HepG2 (cell line): ENCODE measurements around the gene PLXND1. TPM values are rescaled to one million over a fixed set of nuclear protein-coding genes. Genes with fewer than 3 reads are reported as not detected.

Experiments
- ARNTL ChIP-seq: sonication (generic); formaldehyde crosslinking; IDR thresholded peaks from 2 replicates; pipeline ENCODE4 v1.4.0; 2020; ENCODE audit warnings: mild to moderate bottlenecking, missing genetic modification reagents
- CC2D1A ChIP-seq: sonication (generic); formaldehyde crosslinking; IDR thresholded peaks from 2 replicates; pipeline ENCODE4 v1.8.1; 2023; ENCODE audit warnings: mild to moderate bottlenecking, missing genetic modification reagents
- FLYWCH1 ChIP-seq: sonication (generic); formaldehyde crosslinking; IDR thresholded peaks from 2 replicates; pipeline ENCODE4 v1.8.1; 2023; ENCODE audit warnings: mild to moderate bottlenecking, missing genetic modification reagents
- HNF4A ChIP-seq: sonication (generic); formaldehyde crosslinking; IDR thresholded peaks from 2 replicates; pipeline ENCODE4 v1.4.0; 2020; ENCODE audit warnings: missing genetic modification reagents
- IKZF4 ChIP-seq: sonication (generic); formaldehyde crosslinking; IDR thresholded peaks from 2 replicates; pipeline ENCODE4 v1.5.1; 2020; ENCODE audit warnings: borderline replicate concordance, mild to moderate bottlenecking, low read depth, missing genetic modification reagents; ENCODE audit errors: not compliant biosample characterization
- KLF9 ChIP-seq: IDR thresholded peaks from 2 replicates; pipeline ENCODE4 v1.6.1; 2016; ENCODE audit warnings: low read depth
- LCORL ChIP-seq, 2 experiments: fragments of 450-650 bp in 1 of 2; sonication (generic) in 1 of 2; formaldehyde crosslinking in 1 of 2; IDR thresholded peaks; 2 replicates each; pipeline versions ENCODE4 v1.5.0 to v1.6.1; 2017 to 2020; ENCODE audit warnings: antibody characterized with exemption in 1 of 2, missing genetic modification reagents in 1 of 2
- NCOA5 ChIP-seq: sonication (generic); formaldehyde crosslinking; IDR thresholded peaks from 2 replicates; pipeline ENCODE4 v1.4.0; 2020; ENCODE audit warnings: missing genetic modification reagents
- PHF8 ChIP-seq: sonication (generic); formaldehyde crosslinking; IDR thresholded peaks from 2 replicates; pipeline ENCODE4 v1.5.0; 2020; ENCODE audit warnings: missing genetic modification reagents
- TGIF2 ChIP-seq: IDR thresholded peaks from 2 replicates; pipeline ENCODE4 v1.6.1; 2016; ENCODE audit warnings: control low read depth, missing compliant biosample characterization
- U2AF1 ChIP-seq: fragments of 200-400 bp; formaldehyde crosslinking; optimal IDR thresholded peaks from 2 replicates; pipeline ENCODE3; 2017; ENCODE audit warnings: mild to moderate bottlenecking, low read depth, low read length
- U2AF2 ChIP-seq: fragments of 200-400 bp; formaldehyde crosslinking; IDR thresholded peaks from 2 replicates; pipeline ENCODE4 v1.6.1; 2017; ENCODE audit warnings: low read depth, mild to moderate bottlenecking, low read length
- ZNF17 ChIP-seq: sonication (generic); formaldehyde crosslinking; IDR thresholded peaks from 2 replicates; pipeline ENCODE4 v1.5.0; 2020; ENCODE audit warnings: mild to moderate bottlenecking, missing genetic modification reagents
- ZNF7 ChIP-seq: IDR thresholded peaks from 2 replicates; pipeline ENCODE4 v1.6.1; 2016; ENCODE audit warnings: missing biosample characterization, missing genetic modification reagents
- polyA plus RNA-seq, 8 experiments: library from polyadenylated mRNA; depleted of rRNA in 3 of 8; stranded (reverse) in 7 of 8; unstranded in 1 of 8; fragments of >200 nt; fragmentation: Illumina TruSeq in 4 of 8; extraction: Trizol in 4 of 8; gene quantifications; 2 replicates each; pipeline versions ENCODE4 v1.2.1 to v1.2.3, GENCODE V29; 2011 to 2016; ENCODE audit warnings: low read depth in 4 of 8, missing spikeins in 1 of 8, mixed read lengths in 1 of 8; ENCODE audit not compliant: insufficient read depth in 1 of 8
- total RNA-seq, 5 experiments: library from RNA; depleted of rRNA; stranded (reverse); fragments of >200 nt; fragmentation: Illumina TruSeq; extraction: Trizol; gene quantifications; 2 replicates each; pipeline ENCODE4 v1.2.3, GENCODE V29; 2016; ENCODE audit warnings: low read depth in 1 of 5
- TF ChIP-seq, protein P1 (sequence below): sonication (generic); formaldehyde crosslinking; IDR thresholded peaks from 2 replicates; pipeline ENCODE4 v1.4.0; 2020; ENCODE audit warnings: missing genetic modification reagents; ENCODE audit errors: not compliant biosample characterization
- TF ChIP-seq, protein P2 (sequence below), 2 experiments: sonication (generic) in 1 of 2; formaldehyde crosslinking in 1 of 2; IDR thresholded peaks; 2 replicates each; pipeline versions ENCODE4 v1.5.1 to v1.6.1; 2011 to 2020; ENCODE audit warnings: borderline replicate concordance in 1 of 2, low read depth in 1 of 2, low read length in 1 of 2, mild to moderate bottlenecking in 1 of 2, missing genetic modification reagents in 1 of 2, moderate library complexity in 1 of 2
- TF ChIP-seq, protein P3 (sequence below): sonication (generic); formaldehyde crosslinking; IDR thresholded peaks from 2 replicates; pipeline ENCODE4 v1.8.1; 2023; ENCODE audit warnings: mild to moderate bottlenecking, missing genetic modification reagents, borderline replicate concordance
- TF ChIP-seq, protein P4 (sequence below): sonication (generic); formaldehyde crosslinking; IDR thresholded peaks from 2 replicates; pipeline ENCODE4 v1.5.1; 2020; ENCODE audit warnings: mild to moderate bottlenecking, missing genetic modification reagents, borderline replicate concordance
- TF ChIP-seq, protein P5 (sequence below): sonication (generic); formaldehyde crosslinking; IDR thresholded peaks from 2 replicates; pipeline ENCODE4 v1.5.0; 2020; ENCODE audit warnings: missing genetic modification reagents
- TF ChIP-seq, protein P6 (sequence below): sonication (generic); formaldehyde crosslinking; IDR thresholded peaks from 2 replicates; pipeline ENCODE4 v1.4.0; 2020; ENCODE audit warnings: missing genetic modification reagents
- TF ChIP-seq, protein P7 (sequence below): sonication (generic); formaldehyde crosslinking; IDR thresholded peaks from 2 replicates; pipeline ENCODE4 v1.4.0; 2020; ENCODE audit warnings: mild to moderate bottlenecking, missing genetic modification reagents

Gene PLXND1
- total and polyA plus RNA-seq, 2 of the 13 experiments (the other 11 are each of a cell fraction or from before 2014, with no cell fraction given): 15.9 to 42.0 TPM

DNA sequence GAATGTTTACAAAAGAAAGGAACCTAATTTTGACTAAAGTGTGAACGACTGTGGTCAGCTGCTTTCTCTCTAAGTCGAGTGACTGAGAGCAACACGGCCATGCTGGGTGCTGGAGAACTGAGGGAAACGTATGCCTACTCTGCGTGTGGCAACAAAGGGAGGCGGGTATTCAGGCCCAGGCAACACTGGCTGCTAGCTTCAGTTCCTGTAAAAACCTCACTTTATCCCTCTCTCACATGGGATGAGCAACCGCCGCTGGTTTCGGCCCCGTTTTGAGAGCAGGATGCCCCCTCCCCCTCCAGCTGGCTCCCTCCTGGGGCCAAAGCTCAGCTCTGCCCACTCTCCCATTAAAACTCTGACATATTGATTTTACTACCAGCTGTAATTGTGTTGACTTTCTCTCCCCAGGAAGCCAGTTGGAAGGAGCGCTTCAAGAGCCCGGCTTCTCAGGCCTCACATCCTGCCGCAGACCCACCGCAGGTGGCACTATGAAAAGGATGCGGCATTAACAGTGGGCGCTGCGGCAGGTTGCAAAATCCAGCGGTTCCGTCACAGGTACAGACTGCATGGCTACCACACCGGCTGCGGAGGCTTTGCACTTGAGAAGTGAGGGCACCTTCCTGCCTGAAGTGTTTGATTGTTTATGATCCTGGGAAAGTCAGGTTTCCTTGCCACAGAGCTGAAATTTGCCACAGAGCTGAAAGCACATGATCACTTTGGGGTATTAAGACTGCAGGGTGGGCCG, 12.7 kb downstream of the PLXND1 start (continued):
- TF ChIP-seq KLF9 (0 out of 2 replicates have a peak, but pooled peaks have one; percentile 28), TGIF2 (CRISPR knock-in tag) (peak; percentile 93), NCOA5 (no peak), ZNF17 (CRISPR knock-in tag) (no peak), HNF4A (CRISPR knock-in tag) (peak; percentile 96), PHF8 (CRISPR knock-in tag) (peak; percentile 54), ZNF7 (CRISPR knock-in tag) (no peak), FLYWCH1 (CRISPR knock-in tag) (no peak; the same call in 1 of the 2 replicates), U2AF1 (no peak), IKZF4 (no peak), LCORL (IDR thresholded peaks at IDR 0.05) (no peak), LCORL (CRISPR knock-in tag; IDR thresholded peaks at IDR 0.05) (peak; percentile 93), U2AF2 (no peak), ARNTL (CRISPR knock-in tag) (no peak; the same call in 1 of the 2 replicates), CC2D1A (CRISPR knock-in tag) (no peak)
- TF ChIP-seq, protein P1, sequence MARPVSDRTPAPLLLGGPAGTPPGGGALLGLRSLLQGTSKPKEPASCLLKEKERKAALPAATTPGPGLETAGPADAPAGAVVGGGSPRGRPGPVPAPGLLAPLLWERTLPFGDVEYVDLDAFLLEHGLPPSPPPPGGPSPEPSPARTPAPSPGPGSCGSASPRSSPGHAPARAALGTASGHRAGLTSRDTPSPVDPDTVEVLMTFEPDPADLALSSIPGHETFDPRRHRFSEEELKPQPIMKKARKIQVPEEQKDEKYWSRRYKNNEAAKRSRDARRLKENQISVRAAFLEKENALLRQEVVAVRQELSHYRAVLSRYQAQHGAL: no peak
- TF ChIP-seq, protein P2, sequence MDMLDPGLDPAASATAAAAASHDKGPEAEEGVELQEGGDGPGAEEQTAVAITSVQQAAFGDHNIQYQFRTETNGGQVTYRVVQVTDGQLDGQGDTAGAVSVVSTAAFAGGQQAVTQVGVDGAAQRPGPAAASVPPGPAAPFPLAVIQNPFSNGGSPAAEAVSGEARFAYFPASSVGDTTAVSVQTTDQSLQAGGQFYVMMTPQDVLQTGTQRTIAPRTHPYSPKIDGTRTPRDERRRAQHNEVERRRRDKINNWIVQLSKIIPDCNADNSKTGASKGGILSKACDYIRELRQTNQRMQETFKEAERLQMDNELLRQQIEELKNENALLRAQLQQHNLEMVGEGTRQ (IDR thresholded peaks at IDR 0.05; ENCODE audit: low read depth, low read length): no peak
- TF ChIP-seq, protein P2 (CRISPR knock-in tag; IDR thresholded peaks at IDR 0.05; ENCODE audit: borderline replicate concordance): no peak; the same call in 1 of the 2 replicates
- TF ChIP-seq, protein P3, sequence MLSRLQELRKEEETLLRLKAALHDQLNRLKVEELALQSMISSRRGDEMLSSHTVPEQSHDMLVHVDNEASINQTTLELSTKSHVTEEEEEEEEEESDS (CRISPR knock-in tag): no peak
- TF ChIP-seq, protein P4, sequence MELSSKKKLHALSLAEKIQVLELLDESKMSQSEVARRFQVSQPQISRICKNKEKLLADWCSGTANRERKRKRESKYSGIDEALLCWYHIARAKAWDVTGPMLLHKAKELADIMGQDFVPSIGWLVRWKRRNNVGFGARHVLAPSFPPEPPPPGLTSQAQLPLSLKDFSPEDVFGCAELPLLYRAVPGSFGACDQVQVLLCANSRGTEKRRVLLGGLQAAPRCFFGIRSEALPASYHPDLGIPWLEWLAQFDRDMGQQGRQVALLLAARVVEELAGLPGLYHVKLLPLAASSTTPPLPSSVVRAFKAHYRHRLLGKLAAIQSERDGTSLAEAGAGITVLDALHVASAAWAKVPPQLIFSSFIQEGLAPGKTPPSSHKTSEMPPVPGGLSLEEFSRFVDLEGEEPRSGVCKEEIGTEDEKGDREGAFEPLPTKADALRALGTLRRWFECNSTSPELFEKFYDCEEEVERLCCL: no peak; the same call in 1 of the 2 replicates
- TF ChIP-seq, protein P5, sequence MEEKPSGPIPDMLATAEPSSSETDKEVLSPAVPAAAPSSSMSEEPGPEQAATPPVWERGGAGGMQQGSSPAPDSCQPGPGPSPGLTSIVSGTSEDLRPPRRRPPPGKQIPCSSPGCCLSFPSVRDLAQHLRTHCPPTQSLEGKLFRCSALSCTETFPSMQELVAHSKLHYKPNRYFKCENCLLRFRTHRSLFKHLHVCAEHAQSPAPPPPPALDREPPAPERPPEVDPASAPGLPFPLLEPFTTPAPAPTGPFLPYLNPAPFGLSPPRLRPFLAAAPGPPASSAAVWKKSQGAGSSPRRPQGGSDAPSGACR (CRISPR knock-in tag): no peak
- TF ChIP-seq, protein P6, sequence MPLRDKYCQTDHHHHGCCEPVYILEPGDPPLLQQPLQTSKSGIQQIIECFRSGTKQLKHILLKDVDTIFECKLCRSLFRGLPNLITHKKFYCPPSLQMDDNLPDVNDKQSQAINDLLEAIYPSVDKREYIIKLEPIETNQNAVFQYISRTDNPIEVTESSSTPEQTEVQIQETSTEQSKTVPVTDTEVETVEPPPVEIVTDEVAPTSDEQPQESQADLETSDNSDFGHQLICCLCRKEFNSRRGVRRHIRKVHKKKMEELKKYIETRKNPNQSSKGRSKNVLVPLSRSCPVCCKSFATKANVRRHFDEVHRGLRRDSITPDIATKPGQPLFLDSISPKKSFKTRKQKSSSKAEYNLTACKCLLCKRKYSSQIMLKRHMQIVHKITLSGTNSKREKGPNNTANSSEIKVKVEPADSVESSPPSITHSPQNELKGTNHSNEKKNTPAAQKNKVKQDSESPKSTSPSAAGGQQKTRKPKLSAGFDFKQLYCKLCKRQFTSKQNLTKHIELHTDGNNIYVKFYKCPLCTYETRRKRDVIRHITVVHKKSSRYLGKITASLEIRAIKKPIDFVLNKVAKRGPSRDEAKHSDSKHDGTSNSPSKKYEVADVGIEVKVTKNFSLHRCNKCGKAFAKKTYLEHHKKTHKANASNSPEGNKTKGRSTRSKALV (CRISPR knock-in tag): no peak
- TF ChIP-seq, protein P7, sequence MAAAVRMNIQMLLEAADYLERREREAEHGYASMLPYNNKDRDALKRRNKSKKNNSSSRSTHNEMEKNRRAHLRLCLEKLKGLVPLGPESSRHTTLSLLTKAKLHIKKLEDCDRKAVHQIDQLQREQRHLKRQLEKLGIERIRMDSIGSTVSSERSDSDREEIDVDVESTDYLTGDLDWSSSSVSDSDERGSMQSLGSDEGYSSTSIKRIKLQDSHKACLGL: 0 out of 2 replicates have a peak, but pooled peaks have one; percentile 23
